Aorta (tissue), 5 donors: ENCODE measurements around the gene CSF1R. TPM values are rescaled to one million over a fixed set of nuclear protein-coding genes. Genes with fewer than 3 reads are reported as not detected.

Experiments used
- ATAC-seq: fragments of 200-7000 bp; cut with Tn5 transposase; one replicate; pipeline ENCODE4 v1.9.1; 2022; ENCODE audit warnings: moderate library complexity; ENCODE audit not compliant: low FRiP score
- DNase-seq, 2 donors: peaks; one replicate each; pipeline ENCODE4 v3.0.0-alpha.2; 2020
- H3K27ac ChIP-seq, 2 donors: one replicate each; pipeline ENCODE4 v1.5.1; 2013; ENCODE audit warnings: low read length in 2 of 2, mild to moderate bottlenecking in 2 of 2, moderate library complexity in 2 of 2, control low read depth in 1 of 2, inconsistent platforms in 1 of 2, low read depth in 1 of 2
- H3K27me3 ChIP-seq, 2 donors: one replicate each; pipeline ENCODE4 v1.6.1; 2013; ENCODE audit warnings: control low read depth in 1 of 2, low read length in 1 of 2, mild to moderate bottlenecking in 1 of 2, moderate library complexity in 1 of 2; ENCODE audit not compliant: insufficient read depth in 2 of 2, control insufficient read depth in 1 of 2
- H3K36me3 ChIP-seq, 2 donors: one replicate each; pipeline ENCODE4 v1.6.1; 2013; ENCODE audit warnings: control low read depth in 1 of 2, low read length in 1 of 2, mild to moderate bottlenecking in 1 of 2; ENCODE audit not compliant: insufficient read depth in 2 of 2, control insufficient read depth in 1 of 2
- H3K4me1 ChIP-seq, 2 donors: one replicate each; pipeline ENCODE4 v1.6.1; 2013; ENCODE audit warnings: low read length in 2 of 2, control low read depth in 1 of 2, mild to moderate bottlenecking in 1 of 2, moderate library complexity in 1 of 2; ENCODE audit not compliant: insufficient read depth in 2 of 2, control insufficient read depth in 1 of 2
- H3K4me3 ChIP-seq, 2 donors: one replicate each; pipeline ENCODE4 v1.5.1; 2013; ENCODE audit warnings: low read length in 2 of 2, control low read depth in 1 of 2, mild to moderate bottlenecking in 1 of 2
- H3K9me3 ChIP-seq: one replicate; pipeline ENCODE4 v1.6.1; 2013; ENCODE audit warnings: mild to moderate bottlenecking, low read length; ENCODE audit not compliant: control insufficient read depth
- WGBS, 2 donors: extraction: QIAGEN DNeasy Blood & Tissue Kit; methylation state at CpG; one replicate each; pipeline ENCODE4 v1.1.7; 2013; 5-methylcytosine and 5-hydroxymethylcytosine counted together
- intact Hi-C, 2 donors: fragments of 100-400 bp; cut with DNase I; formaldehyde crosslinking; loops; one replicate each; pipeline versions ENCODE4 v1.14.2 to v1.15.0; 2022
- long read RNA-seq, 2 donors: library from polyadenylated mRNA; unstranded; transcript quantifications; one replicate each; pipeline ENCODE4 v2.0.0, GENCODE V29; 2020 to 2021
- polyA plus RNA-seq, 2 donors: library from polyadenylated mRNA; stranded (reverse); fragments of 200-250 nt; gene quantifications; one replicate each; pipeline ENCODE4 v1.2.3, GENCODE V29; 2013
- total RNA-seq, 2 donors: library from RNA; stranded (reverse); fragmentation: NEBNext Ultra II Directional; extraction: Animal tissue kit (Norgen Biotek cat#: 25700); gene quantifications; one replicate each; pipeline ENCODE4 v1.2.1, GENCODE V29; 2021
- donor health status: healthy with polysubstance abuse.
- donor health status: Bipolar disorder and iron deficiency.
- donor health status: DM: no; HTN: no; CAD: no.
- donor health status: DM: no; HTN: no; CAD: no.
- donor health status: DM: yes; HTN: yes; CAD: no.

The CSF1R gene
- 100 to 1,000 TPM in 1 of 2 donors, 10 to 100 TPM in 1; 35.3 to 125 TPM for total RNA-seq
- polyA plus RNA-seq = 10 to 100 TPM in 1 of 2 donors, 1 to 10 TPM in 1; 3.4 to 15.0 TPM
- long read RNA-seq, donor 1, partial matches to known transcripts = 33 of 40 reads
- long read RNA-seq, donor 1, other reads (novel, unspliced or antisense) = 6 of 40 reads
- long read RNA-seq, donor 2, partial matches to known transcripts = 53 of 221 reads
- long read RNA-seq, donor 2, other reads (novel, unspliced or antisense) = 168 of 221 reads

GRCh38 chr5:150085950-150086715 lies at the start of gene CSF1R:
Gene CSF1R, minus strand, starts transcription at chr5:150086554. Its CDS starts 127 bp downstream, at chr5:150086427.
- Histone ChIP-seq H3K27me3 (no peaks in the 10 kb centered on the region), H3K36me3 (no peaks in the 10 kb centered on the region), H3K4me3 (no peak within 1 kb of the TSS), H3K9me3 (no peaks in the 10 kb centered on the region), H3K27ac (no peak within 1 kb of the TSS), H3K4me1 (no peaks in the 10 kb centered on the region)
- 87 to 90% methylated on average over 9 of the region's 9 CpGs for WGBS, 2 donors
- intact Hi-C loops = no loop called here
- no peak for ATAC-seq
- no peak for DNase-seq

DNA sequence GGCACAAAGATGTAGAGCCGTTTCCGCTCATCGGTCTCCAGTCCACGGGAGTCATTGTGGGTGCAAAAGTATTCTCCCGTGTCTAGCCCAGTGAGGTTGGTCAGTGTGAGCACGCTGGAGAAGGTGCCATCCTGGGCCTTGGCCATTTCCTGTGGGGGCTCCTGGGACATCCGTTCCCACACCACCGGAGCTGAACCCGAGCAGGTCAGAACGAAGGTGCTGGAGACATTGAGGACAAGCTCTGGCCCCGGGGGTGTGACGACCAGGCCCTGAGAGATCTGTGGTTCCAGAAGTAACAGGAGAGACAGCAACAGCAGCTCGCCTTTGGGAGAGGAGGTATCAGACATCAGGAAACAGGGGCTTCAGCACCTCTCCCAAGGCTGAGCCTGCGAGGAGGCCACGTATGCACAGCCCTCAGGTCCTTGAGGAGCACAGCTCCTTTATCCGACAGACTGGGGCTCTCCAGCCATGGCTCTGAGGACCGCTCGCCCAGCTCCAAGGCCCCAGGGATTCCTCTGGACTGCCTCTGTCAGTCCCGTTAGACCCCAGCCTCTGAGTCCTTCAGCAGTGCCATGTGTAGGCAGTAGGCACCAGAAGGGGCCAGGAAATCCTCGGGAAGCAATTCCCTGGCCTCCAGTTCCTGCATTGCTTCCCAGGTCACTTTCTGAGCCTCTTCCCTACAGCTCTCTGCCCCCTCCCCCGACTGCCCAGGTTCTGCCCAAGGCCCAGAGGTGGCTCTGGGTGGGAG lies 49.4 kb upstream of the CSF1R start:
- H3K4me3 ChIP-seq = no peak overlapping the region
- no peak for DNase-seq
- H3K4me1 ChIP-seq = peaks cover 2 to 5% of the 10 kb centered on the region in 2 donors
- no peaks in the 10 kb centered on the region for H3K9me3 ChIP-seq
- H3K27ac ChIP-seq = peak overlapping the region in 1 of 2 donors; percentile 33
- no peaks in the 10 kb centered on the region for H3K27me3 ChIP-seq
- 55 to 67% methylated on average over 21 of the region's 21 CpGs for WGBS, 2 donors
- intact Hi-C loops = loop anchor here in 1 of 2 donors (5.0 kb wide), 1 partner anchor 887 kb away; the partner anchor contains the start of gene GPX3
- no peak for ATAC-seq
- H3K36me3 ChIP-seq = no peaks in the 10 kb centered on the region

GRCh38 chr5:150134198-150134588 lies 47.8 kb upstream of the CSF1R start:
- Histone ChIP-seq H3K27ac (peak overlapping the region in 1 of 2 donors; percentile 23), H3K4me1 (peaks cover 2 to 5% of the 10 kb centered on the region in 2 donors), H3K27me3 (no peaks in the 10 kb centered on the region), H3K9me3 (no peaks in the 10 kb centered on the region), H3K4me3 (no peak overlapping the region), H3K36me3 (peaks cover 2 to 4% of the 10 kb centered on the region in 2 donors)
- no peak for ATAC-seq
- intact Hi-C loops = loop anchor here in 1 of 2 donors (5.0 kb wide), 1 partner anchor 132 kb away; the partner anchor contains the start of genes HMGXB3 and TIGD6
- WGBS, 2 donors = 5 to 10% methylated on average over 7 of the region's 7 CpGs
- DNase-seq = no peak

DNA sequence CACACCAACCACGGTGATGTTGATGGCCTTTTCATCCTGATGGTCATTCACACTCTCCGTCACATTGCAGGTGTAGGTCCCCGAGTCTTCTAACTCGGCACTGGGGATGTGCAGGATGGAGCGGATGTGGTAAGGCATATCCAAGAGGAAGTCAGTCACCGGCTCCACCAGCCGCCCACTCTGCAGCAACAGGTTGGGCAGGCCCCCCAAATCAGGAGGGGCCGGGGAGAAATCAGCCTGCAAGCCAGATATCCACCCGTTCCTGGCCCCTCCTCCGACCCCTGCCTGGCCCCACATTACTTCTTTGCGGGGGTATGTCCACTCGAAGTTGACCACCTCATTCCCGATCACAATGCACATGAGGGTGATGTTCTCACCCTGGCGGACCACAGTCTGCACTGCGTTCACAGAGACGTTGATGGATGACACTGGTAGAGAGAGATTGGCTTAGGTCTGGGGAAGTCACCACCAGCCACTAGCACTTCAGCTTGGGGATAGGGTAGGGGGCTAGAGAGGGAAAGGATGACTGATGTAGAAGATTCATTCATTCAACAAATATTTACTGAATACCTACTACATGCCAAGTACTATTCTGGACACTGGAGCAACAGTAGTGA lies 47.3 kb upstream of the CSF1R start:
- DNase-seq (no peak), ATAC-seq (no peak)
- intact Hi-C loops = loop anchor here in 1 of 2 donors (5.0 kb wide), 1 partner anchor 131 kb away; the partner anchor contains the start of genes HMGXB3 and TIGD6
- H3K27me3 ChIP-seq = no peaks in the 10 kb centered on the region
- peaks cover 0 to 5% of the 10 kb centered on the region in 2 donors for H3K4me1 ChIP-seq
- H3K9me3 ChIP-seq = no peaks in the 10 kb centered on the region
- no peak overlapping the region for H3K4me3 ChIP-seq
- peak overlapping the region in 1 of 2 donors; percentile 4 for H3K27ac ChIP-seq
- H3K36me3 ChIP-seq = peaks cover 2 to 8% of the 10 kb centered on the region in 2 donors
- 60 to 66% methylated on average over 16 of the region's 16 CpGs for WGBS, 2 donors

GRCh38 chr5:150132740-150133139 lies 46.4 kb upstream of the CSF1R start:
- peak overlapping the region in 1 of 2 donors; percentile 49 for H3K27ac ChIP-seq
- intact Hi-C loops = loop anchor here in 1 of 2 donors (5.0 kb wide), 1 partner anchor 130 kb away; the partner anchor contains the start of genes HMGXB3 and TIGD6
- H3K4me3 ChIP-seq = no peak overlapping the region
- DNase-seq (peak in 1 of 2 donors; percentile 84), ATAC-seq (peak; percentile 30)
- no peaks in the 10 kb centered on the region for H3K27me3 ChIP-seq
- peaks cover 0 to 5% of the 10 kb centered on the region in 2 donors for H3K4me1 ChIP-seq
- 46 to 57% methylated on average over 21 to 22 of the region's 22 CpGs for WGBS, 2 donors
- H3K9me3 ChIP-seq = no peaks in the 10 kb centered on the region
- H3K36me3 ChIP-seq = peaks cover 2 to 14% of the 10 kb centered on the region in 2 donors

GRCh38 chr5:150131978-150132694 lies 45.8 kb upstream of the CSF1R start:
- H3K27me3 ChIP-seq = no peaks in the 10 kb centered on the region
- DNase-seq (no peak), ATAC-seq (peak; percentile 7)
- whole genome bisulfite sequencing, 2 donors = 41 to 45% methylated on average over 12 of the region's 12 CpGs
- peaks cover 2 to 14% of the 10 kb centered on the region in 2 donors for H3K36me3 ChIP-seq
- H3K4me1 ChIP-seq = peaks cover 0 to 5% of the 10 kb centered on the region in 2 donors
- no peaks in the 10 kb centered on the region for H3K9me3 ChIP-seq
- H3K4me3 ChIP-seq = no peak overlapping the region
- intact Hi-C loops = loop anchor here (2.0 to 5.0 kb wide), 3 partner anchors 29 to 130 kb away; partner anchors contain the start of genes HMGXB3 (in 1 of the 2) and TIGD6 (in 1 of the 2)
- peak overlapping the region in 1 of 2 donors; percentile 49 for H3K27ac ChIP-seq

- ATAC-seq = no peak
- Histone ChIP-seq H3K27ac (peak overlapping the region in 1 of 2 donors; percentile 49), H3K4me3 (no peak overlapping the region), H3K36me3 (peaks cover 2 to 14% of the 10 kb centered on the region in 2 donors), H3K4me1 (peaks cover 0 to 5% of the 10 kb centered on the region in 2 donors), H3K9me3 (no peaks in the 10 kb centered on the region), H3K27me3 (no peaks in the 10 kb centered on the region)
- DNase-seq = no peak
- 74 to 80% methylated on average over 4 of the region's 4 CpGs for WGBS, 2 donors
- intact Hi-C loops = loop anchor here (2.0 to 5.0 kb wide), 3 partner anchors 29 to 129 kb away; partner anchors contain the start of genes HMGXB3 (in 1 of the 2) and TIGD6 (in 1 of the 2)
These were observed 45.1 kb upstream of the CSF1R start for GRCh38 chr5:150131461-150131860.
